HG02970 (cell line): ENCODE data around the gene CLCN6.
A peak's percentile ranks its signal among the peaks of the same experiment; 100 is the strongest.
"Not testable (repeated sequence)": the region's sequence is repeated elsewhere in the genome, so short reads cannot be mapped to it uniquely, and the experiment has no call there.

Experiments used
- ATAC-seq: cut with Tn5 transposase; IDR thresholded peaks from one replicate; pipeline ENCODE4 v1.9.1; 2021; ENCODE audit warnings: mild to moderate bottlenecking, moderate library complexity, moderate number of reproducible peaks; ENCODE audit not compliant: unreplicated experiment, low FRiP score

Gene CLCN6

GRCh38 chr1:11794446-11795237 is 11.3 kb upstream of the CLCN6 start:
- no peak for ATAC-seq

- ATAC-seq, result no peak
These were observed 10.6 kb upstream of the CLCN6 start for GRCh38 chr1:11795238-11795890.

GRCh38 chr1:11796036-11796828 is 9.8 kb upstream of the CLCN6 start:
- no peak for ATAC-seq

GRCh38 chr1:11797525-11798216 is 8.3 kb upstream of the CLCN6 start:
- no peak for ATAC-seq

GRCh38 chr1:11799099-11799498 is 6.9 kb upstream of the CLCN6 start:
- ATAC-seq, result no peak

GRCh38 chr1:11799896-11800295 is 6.1 kb upstream of the CLCN6 start:
- no peak for ATAC-seq

GRCh38 chr1:11800391-11800755 is 5.6 kb upstream of the CLCN6 start:
- ATAC-seq, result no peak

GRCh38 chr1:11800756-11801433 is 5.1 kb upstream of the CLCN6 start:
- ATAC-seq, result no peak

GRCh38 chr1:11802616-11802972 is 3.4 kb upstream of the CLCN6 start:
- ATAC-seq, result no peak

- ATAC-seq, result no peak
These were observed 2.8 kb upstream of the CLCN6 start for GRCh38 chr1:11802973-11803885.

- not testable (repeated sequence) for ATAC-seq
These were observed 1.9 kb upstream of the CLCN6 start for GRCh38 chr1:11803924-11804665.

- no peak for ATAC-seq
These were observed 1.1 kb upstream of the CLCN6 start for GRCh38 chr1:11804666-11805421.

GRCh38 chr1:11806307-11806936 is 431 bp downstream of the CLCN6 start:
- ATAC-seq, result peak; percentile 38

GRCh38 chr1:11807133-11807532 is 1.1 kb downstream of the CLCN6 start:
- ATAC-seq, result no peak

- ATAC-seq, result no peak
These were observed 7.0 kb downstream of the CLCN6 start for GRCh38 chr1:11813021-11813420.

GRCh38 chr1:11817192-11817591 is 11.2 kb downstream of the CLCN6 start:
- ATAC-seq, result no peak

- ATAC-seq, result no peak
These were observed 16.1 kb downstream of the CLCN6 start for GRCh38 chr1:11822091-11822490.
